CD14-positive monocyte (primary cell): ENCODE results near the gene ASTN2. TPM values are rescaled to one million over a fixed set of nuclear protein-coding genes. Genes with fewer than 3 reads are reported as not detected.

ENCODE experiments used
- DNase-seq, 3 donors: peaks; one replicate each; pipeline ENCODE4 v3.0.0-alpha.2; 2011 to 2022
- H2AFZ ChIP-seq: 2 replicates; pipeline ENCODE4 v1.6.0; 2012; ENCODE audit warnings: mild to moderate bottlenecking, low read depth, low read length, inconsistent platforms; ENCODE audit not compliant: insufficient read depth, poor library complexity, severe bottlenecking
- H3K27ac ChIP-seq, 2 donors: 1 replicate in 1 of 2; 2 replicates in 1 of 2; pipeline ENCODE4 v1.5.1; 2012 to 2013; ENCODE audit warnings: low read length in 2 of 2, control low read depth in 1 of 2, inconsistent platforms in 1 of 2, low read depth in 1 of 2, mild to moderate bottlenecking in 1 of 2
- H3K27me3 ChIP-seq, 2 donors: one replicate each; pipeline versions ENCODE4 v1.6.0 to v1.6.1; 2011 to 2013; ENCODE audit warnings: low read length in 2 of 2; ENCODE audit not compliant: control insufficient read depth in 2 of 2, insufficient read depth in 2 of 2
- H3K36me3 ChIP-seq, 2 donors: replicated peaks in 1 of 2; 1 replicate in 1 of 2; 2 replicates in 1 of 2; pipeline versions ENCODE4 v1.5.1 to v1.6.1; 2012 to 2013; ENCODE audit warnings: low read length in 2 of 2, control low read depth in 1 of 2, inconsistent platforms in 1 of 2, mild to moderate bottlenecking in 1 of 2; ENCODE audit not compliant: insufficient read depth in 2 of 2, control insufficient read depth in 1 of 2
- H3K4me1 ChIP-seq, 2 donors: 1 replicate in 1 of 2; 2 replicates in 1 of 2; pipeline versions ENCODE4 v1.5.1 to v1.6.1; 2012 to 2013; ENCODE audit warnings: low read length in 2 of 2, control low read depth in 1 of 2, inconsistent platforms in 1 of 2, mild to moderate bottlenecking in 1 of 2, moderate library complexity in 1 of 2; ENCODE audit not compliant: insufficient read depth in 2 of 2, control insufficient read depth in 1 of 2
- H3K4me2 ChIP-seq: replicated peaks from 2 replicates; pipeline ENCODE3; 2012; ENCODE audit warnings: low read length, moderate library complexity, mild to moderate bottlenecking; ENCODE audit not compliant: poor library complexity, severe bottlenecking; ENCODE audit errors: extremely low read depth
- H3K4me3 ChIP-seq, 3 experiments: fragments of 200-600 bp in 1 of 3; sonication (generic) in 1 of 3; replicated peaks in 1 of 3; 1 replicate in 2 of 3; 2 replicates in 1 of 3; pipeline ENCODE4 v1.5.1; 2011 to 2013; ENCODE audit warnings: low read length in 3 of 3, mild to moderate bottlenecking in 3 of 3, control low read depth in 2 of 3, low read depth in 2 of 3, inconsistent platforms in 1 of 3, moderate library complexity in 1 of 3
- H3K79me2 ChIP-seq: 2 replicates; pipeline ENCODE4 v1.6.0; 2012; ENCODE audit warnings: mild to moderate bottlenecking, control low read depth, inconsistent platforms, low read length, moderate library complexity; ENCODE audit not compliant: insufficient read depth
- H3K9ac ChIP-seq: 2 replicates; pipeline ENCODE4 v1.6.0; 2017; ENCODE audit warnings: low read length, mild to moderate bottlenecking; ENCODE audit not compliant: insufficient read depth, poor library complexity, severe bottlenecking
- H3K9me3 ChIP-seq, 2 donors: replicated peaks in 1 of 2; 1 replicate in 1 of 2; 2 replicates in 1 of 2; pipeline versions ENCODE4 v1.5.1 to v1.6.1; 2012 to 2013; ENCODE audit warnings: low read length in 2 of 2, control low read depth in 1 of 2; ENCODE audit not compliant: control insufficient read depth in 1 of 2, insufficient read depth in 1 of 2
- H4K20me1 ChIP-seq: 2 replicates; pipeline ENCODE4 v1.6.0; 2012; ENCODE audit warnings: mild to moderate bottlenecking, low read length, control low read depth, moderate library complexity; ENCODE audit not compliant: insufficient read depth
- H3K27ac Mint-ChIP-seq, 7 donors: one replicate each; pipeline ENCODE4 v1.8.0; 2020; ENCODE audit warnings: mild to moderate bottlenecking in 7 of 7, mixed read lengths in 7 of 7, moderate library complexity in 6 of 7, inconsistent platforms in 2 of 7
- H3K27me3 Mint-ChIP-seq, 3 donors: one replicate each; pipeline ENCODE4 v1.8.0; 2021 to 2022; ENCODE audit warnings: low read depth in 3 of 3, mild to moderate bottlenecking in 3 of 3, mixed read lengths in 3 of 3, moderate library complexity in 3 of 3, inconsistent platforms in 1 of 3
- H3K36me3 Mint-ChIP-seq, 2 donors: one replicate each; pipeline ENCODE4 v1.8.0; 2020; ENCODE audit warnings: mixed read lengths in 2 of 2, inconsistent platforms in 1 of 2, mild to moderate bottlenecking in 1 of 2
- H3K4me1 Mint-ChIP-seq: one replicate; pipeline ENCODE4 v1.8.0; 2020; ENCODE audit warnings: mild to moderate bottlenecking, mixed read lengths
- H3K4me3 Mint-ChIP-seq, 2 donors: one replicate each; pipeline ENCODE4 v1.8.0; 2020; ENCODE audit warnings: mild to moderate bottlenecking in 2 of 2, mixed read lengths in 2 of 2, moderate library complexity in 1 of 2
- H3K9me3 Mint-ChIP-seq, 7 donors: one replicate each; pipeline ENCODE4 v1.8.0; 2020 to 2022; ENCODE audit warnings: mixed read lengths in 7 of 7, mild to moderate bottlenecking in 6 of 7, moderate library complexity in 6 of 7, inconsistent platforms in 2 of 7
- WGBS: methylation state at CpG from one replicate; pipeline ENCODE4 v1.1.5; 2013; ENCODE audit warnings: missing lambda C conversion rate; ENCODE audit not compliant: insufficient coverage; 5-methylcytosine and 5-hydroxymethylcytosine counted together
- intact Hi-C, 2 donors: fragments of 100-400 bp; cut with micrococcal nuclease; formaldehyde crosslinking; loops; one replicate each; pipeline versions ENCODE4 v1.15.0 to v1.15.1; 2023
- polyA plus RNA-seq, 3 donors: library from polyadenylated mRNA; depleted of rRNA in 1 of 3; unstranded in 2 of 3; stranded (reverse) in 1 of 3; fragments of 300-500 nt in 2 of 3; fragments of >200 nt in 1 of 3; fragmentation: Illumina TruSeq in 2 of 3; gene quantifications; 1 replicate in 2 of 3; 2 replicates in 1 of 3; pipeline ENCODE4 v1.2.3, GENCODE V29; 2012 to 2021
- TF ChIP-seq, protein P1 (sequence below): fragments of 200-600 bp; IDR thresholded peaks from one replicate; pipeline ENCODE4 v1.8.0; 2022; ENCODE audit warnings: antibody characterized with exemption, mild to moderate bottlenecking

Gene ASTN2
- polyA plus RNA-seq, 3 donors: not detected

DNA sequence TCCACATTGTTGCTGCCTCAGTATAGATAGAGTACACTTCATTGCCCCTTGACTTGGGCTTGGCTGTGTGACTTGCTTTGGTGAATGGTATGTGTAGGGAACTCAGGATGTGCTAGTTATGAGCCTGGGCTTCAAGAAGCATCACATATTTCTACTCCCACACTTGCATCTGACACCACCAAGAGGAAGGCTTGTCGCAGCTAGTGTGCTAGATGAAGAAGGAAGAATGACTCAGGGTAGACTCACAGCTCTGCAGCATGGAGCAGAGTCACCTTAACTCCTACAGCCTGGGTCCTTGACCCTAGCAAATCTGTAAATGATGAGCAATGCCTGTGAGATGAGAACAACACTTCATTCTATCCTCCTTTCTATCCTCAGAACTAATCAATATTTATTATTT is 261.8 kb downstream of the ASTN2 start:
- Histone ChIP-seq H3K27ac (no peak overlapping the region), H3K4me3 (no peak overlapping the region), H3K9me3 (peaks cover 0 to 1% of the 10 kb centered on the region in 2 donors), H3K9ac (no peak overlapping the region), H3K36me3 (no peaks in the 10 kb centered on the region), H3K79me2 (no peaks in the 10 kb centered on the region), H4K20me1 (no peaks in the 10 kb centered on the region), H2AFZ (no peak overlapping the region), H3K4me1 (no peaks in the 10 kb centered on the region), H3K27me3 (no peaks in the 10 kb centered on the region), H3K4me2 (no peak overlapping the region)
- Mint-ChIP-seq H3K4me1 (no peaks in the 10 kb centered on the region), H3K36me3 (no peaks in the 10 kb centered on the region), H3K9me3 (peaks cover 0 to 4% (median 0%) of the 10 kb centered on the region in 7 donors), H3K27ac (no peak overlapping the region), H3K4me3 (no peak overlapping the region), H3K27me3 (peaks cover 0 to 3% (median 0%) of the 10 kb centered on the region in 3 donors)
- DNase-seq: no peak
- TF ChIP-seq, protein P1, sequence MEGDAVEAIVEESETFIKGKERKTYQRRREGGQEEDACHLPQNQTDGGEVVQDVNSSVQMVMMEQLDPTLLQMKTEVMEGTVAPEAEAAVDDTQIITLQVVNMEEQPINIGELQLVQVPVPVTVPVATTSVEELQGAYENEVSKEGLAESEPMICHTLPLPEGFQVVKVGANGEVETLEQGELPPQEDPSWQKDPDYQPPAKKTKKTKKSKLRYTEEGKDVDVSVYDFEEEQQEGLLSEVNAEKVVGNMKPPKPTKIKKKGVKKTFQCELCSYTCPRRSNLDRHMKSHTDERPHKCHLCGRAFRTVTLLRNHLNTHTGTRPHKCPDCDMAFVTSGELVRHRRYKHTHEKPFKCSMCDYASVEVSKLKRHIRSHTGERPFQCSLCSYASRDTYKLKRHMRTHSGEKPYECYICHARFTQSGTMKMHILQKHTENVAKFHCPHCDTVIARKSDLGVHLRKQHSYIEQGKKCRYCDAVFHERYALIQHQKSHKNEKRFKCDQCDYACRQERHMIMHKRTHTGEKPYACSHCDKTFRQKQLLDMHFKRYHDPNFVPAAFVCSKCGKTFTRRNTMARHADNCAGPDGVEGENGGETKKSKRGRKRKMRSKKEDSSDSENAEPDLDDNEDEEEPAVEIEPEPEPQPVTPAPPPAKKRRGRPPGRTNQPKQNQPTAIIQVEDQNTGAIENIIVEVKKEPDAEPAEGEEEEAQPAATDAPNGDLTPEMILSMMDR: no peak
- intact Hi-C loops: no loop called here
- no CpG with 5 or more reads among the region's 1 CpG for WGBS

DNA sequence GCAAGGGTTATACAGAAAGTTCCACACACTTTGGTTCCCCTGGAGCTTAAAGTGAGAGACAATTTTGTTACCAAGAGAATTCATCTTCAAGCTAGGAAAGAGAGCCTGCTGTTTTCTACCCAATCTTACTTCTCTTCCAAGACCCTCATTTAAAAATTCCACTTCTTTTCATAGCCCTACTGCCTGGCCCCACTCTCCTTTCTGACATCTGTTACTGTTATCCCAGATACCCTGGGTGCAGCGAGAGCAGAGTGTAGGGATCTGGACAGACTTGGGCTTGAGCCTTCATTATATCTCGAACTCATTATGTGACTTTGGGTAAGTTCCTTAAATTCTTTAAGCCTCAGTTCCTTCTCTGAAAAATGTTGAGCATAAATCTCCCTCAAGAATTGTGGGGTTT is 263.1 kb downstream of the ASTN2 start:
- Histone ChIP-seq H3K36me3 (no peaks in the 10 kb centered on the region), H3K4me2 (no peak overlapping the region), H3K9me3 (peaks cover 0 to 5% of the 10 kb centered on the region in 2 donors), H3K79me2 (no peaks in the 10 kb centered on the region), H2AFZ (no peak overlapping the region), H3K27me3 (no peaks in the 10 kb centered on the region), H3K4me3 (no peak overlapping the region), H3K27ac (no peak overlapping the region), H4K20me1 (no peaks in the 10 kb centered on the region), H3K4me1 (no peaks in the 10 kb centered on the region), H3K9ac (no peak overlapping the region)
- TF ChIP-seq, protein P1: no peak
- Mint-ChIP-seq H3K4me3 (no peak overlapping the region), H3K9me3 (peaks cover 0 to 5% (median 0%) of the 10 kb centered on the region in 7 donors), H3K27me3 (no peaks in the 10 kb centered on the region), H3K4me1 (no peaks in the 10 kb centered on the region), H3K27ac (no peak overlapping the region), H3K36me3 (no peaks in the 10 kb centered on the region)
- intact Hi-C loops: no loop called here
- WGBS: no CpG with 5 or more reads among the region's 2 CpGs
- DNase-seq: no peak
